HepG2 (cell line): ENCODE measurements around the gene SLC25A25. TPM values are rescaled to one million over a fixed set of nuclear protein-coding genes. Genes with fewer than 3 reads are reported as not detected.

ENCODE experiments used
- MAZ ChIP-seq, 2 experiments: sonication (generic) in 1 of 2; formaldehyde crosslinking in 1 of 2; IDR thresholded peaks; 2 replicates each; pipeline versions ENCODE4 v1.5.0 to v1.6.1; 2012 to 2020; ENCODE audit warnings: low read depth in 2 of 2, mild to moderate bottlenecking in 2 of 2, borderline replicate concordance in 1 of 2, improper control_type of control experiment in 1 of 2, low read length in 1 of 2, missing genetic modification reagents in 1 of 2, moderate library complexity in 1 of 2
- PPARG ChIP-seq: conservative IDR thresholded peaks from 2 replicates; pipeline ENCODE4 v1.6.1; 2016; ENCODE audit warnings: missing biosample characterization, missing genetic modification reagents
- PRMT3 ChIP-seq: sonication (generic); formaldehyde crosslinking; IDR thresholded peaks from 2 replicates; pipeline ENCODE4 v1.8.1; 2022; ENCODE audit warnings: low read depth, mild to moderate bottlenecking, moderate library complexity, missing genetic modification reagents, borderline replicate concordance
- RARG ChIP-seq: sonication (generic); formaldehyde crosslinking; IDR thresholded peaks from 2 replicates; pipeline ENCODE4 v1.4.0; 2020; ENCODE audit warnings: low read depth, mild to moderate bottlenecking, missing genetic modification reagents
- RXRA ChIP-seq: sonication (generic); formaldehyde crosslinking; IDR thresholded peaks from 2 replicates; pipeline ENCODE4 v1.5.1; 2020; ENCODE audit warnings: missing genetic modification reagents
- TRIM24 ChIP-seq: sonication (generic); formaldehyde crosslinking; IDR thresholded peaks from 2 replicates; pipeline ENCODE4 v1.8.0; 2022; ENCODE audit warnings: mild to moderate bottlenecking, missing genetic modification reagents
- ZMYM2 ChIP-seq: sonication (generic); formaldehyde crosslinking; IDR thresholded peaks from 2 replicates; pipeline ENCODE4 v1.8.0; 2022; ENCODE audit warnings: mild to moderate bottlenecking, missing genetic modification reagents
- ZNF12 ChIP-seq: sonication (generic); formaldehyde crosslinking; IDR thresholded peaks from 2 replicates; pipeline ENCODE4 v1.5.0; 2020; ENCODE audit warnings: missing genetic modification reagents
- ZNF34 ChIP-seq: sonication (generic); formaldehyde crosslinking; IDR thresholded peaks from 2 replicates; pipeline ENCODE4 v1.4.0; 2020; ENCODE audit warnings: mild to moderate bottlenecking, missing genetic modification reagents, borderline replicate concordance
- ZNF619 ChIP-seq: sonication (generic); formaldehyde crosslinking; IDR thresholded peaks from 2 replicates; pipeline ENCODE4 v1.4.0; 2020; ENCODE audit warnings: mild to moderate bottlenecking, missing genetic modification reagents
- polyA plus RNA-seq, 8 experiments: library from polyadenylated mRNA; depleted of rRNA in 3 of 8; stranded (reverse) in 7 of 8; unstranded in 1 of 8; fragments of >200 nt; fragmentation: Illumina TruSeq in 4 of 8; extraction: Trizol in 4 of 8; gene quantifications; 2 replicates each; pipeline versions ENCODE4 v1.2.1 to v1.2.3, GENCODE V29; 2011 to 2016; ENCODE audit warnings: low read depth in 4 of 8, missing spikeins in 1 of 8, mixed read lengths in 1 of 8; ENCODE audit not compliant: insufficient read depth in 1 of 8
- total RNA-seq, 5 experiments: library from RNA; depleted of rRNA; stranded (reverse); fragments of >200 nt; fragmentation: Illumina TruSeq; extraction: Trizol; gene quantifications; 2 replicates each; pipeline ENCODE4 v1.2.3, GENCODE V29; 2016; ENCODE audit warnings: low read depth in 1 of 5
- TF ChIP-seq, protein P1 (sequence below): sonication (generic); formaldehyde crosslinking; conservative IDR thresholded peaks from 2 replicates; pipeline ENCODE4 v1.8.0; 2022; ENCODE audit warnings: missing genetic modification reagents
- TF ChIP-seq, protein P2 (sequence below): sonication (generic); formaldehyde crosslinking; IDR thresholded peaks from 2 replicates; pipeline ENCODE4 v1.9.0; 2021; ENCODE audit warnings: missing genetic modification reagents, mild to moderate bottlenecking, borderline replicate concordance
- TF ChIP-seq, protein P3 (sequence below): IDR thresholded peaks from 2 replicates; pipeline ENCODE4 v1.6.1; 2016; ENCODE audit warnings: missing compliant biosample characterization, missing genetic modification reagents, borderline replicate concordance
- TF ChIP-seq, protein P4 (sequence below): sonication (generic); formaldehyde crosslinking; IDR thresholded peaks from 2 replicates; pipeline ENCODE4 v1.5.0; 2020; ENCODE audit warnings: missing genetic modification reagents
- TF ChIP-seq, protein P5 (sequence below): sonication (generic); formaldehyde crosslinking; IDR thresholded peaks from 2 replicates; pipeline ENCODE4; 2020; ENCODE audit warnings: missing genetic modification reagents, mild to moderate bottlenecking, borderline replicate concordance
- TF ChIP-seq, protein P6 (sequence below): sonication (generic); formaldehyde crosslinking; IDR thresholded peaks from 2 replicates; pipeline ENCODE4 v1.4.0; 2020; ENCODE audit warnings: missing genetic modification reagents

SLC25A25 gene
- total and polyA plus RNA-seq, 2 of the 13 experiments (the other 11 are each of a cell fraction or from before 2014, with no cell fraction given): 10.5 to 24.8 TPM

DNA sequence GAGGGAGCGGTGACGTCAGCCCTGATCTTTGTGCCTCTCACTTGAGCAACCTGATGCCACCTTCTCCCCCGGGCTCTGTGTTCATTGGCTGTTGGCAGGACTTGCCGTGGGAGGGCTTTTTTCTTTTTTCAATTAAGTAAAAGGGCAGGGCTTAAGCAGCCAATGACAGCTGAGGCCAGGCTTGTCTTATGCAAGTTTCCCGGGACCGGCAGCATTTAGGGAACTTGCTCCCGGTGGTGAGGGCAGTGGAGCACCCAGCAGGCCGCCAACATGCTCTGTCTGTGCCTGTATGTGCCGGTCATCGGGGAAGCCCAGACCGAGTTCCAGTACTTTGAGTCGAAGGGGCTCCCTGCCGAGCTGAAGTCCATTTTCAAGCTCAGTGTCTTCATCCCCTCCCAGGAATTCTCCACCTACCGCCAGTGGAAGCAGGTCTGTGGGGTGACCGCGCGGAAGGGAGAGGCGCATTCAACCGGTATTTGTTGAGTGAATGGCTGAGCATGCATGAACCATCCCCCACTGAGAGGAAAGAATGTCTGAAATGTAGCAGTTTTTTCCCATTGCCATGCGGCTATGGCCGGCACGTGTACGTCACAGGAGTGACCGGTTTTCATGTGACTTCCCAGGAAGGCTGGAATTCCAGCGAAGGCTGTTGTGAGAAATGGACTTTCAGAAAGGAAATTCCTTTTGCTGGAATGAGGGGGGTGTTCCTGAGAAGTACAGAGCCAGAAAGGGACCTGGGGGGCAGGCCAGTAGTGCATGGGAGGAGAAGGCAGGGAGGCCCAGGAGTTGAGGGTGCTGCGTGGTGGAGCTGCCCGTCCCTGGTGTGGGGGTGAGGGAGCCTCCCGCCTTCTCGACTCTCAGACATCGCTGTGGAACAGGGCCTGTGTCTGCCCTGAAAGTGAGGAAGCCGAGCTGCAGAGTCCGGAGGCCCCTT lies 30.5 kb downstream of the SLC25A25 start (continued):
- TF ChIP-seq, protein P1, sequence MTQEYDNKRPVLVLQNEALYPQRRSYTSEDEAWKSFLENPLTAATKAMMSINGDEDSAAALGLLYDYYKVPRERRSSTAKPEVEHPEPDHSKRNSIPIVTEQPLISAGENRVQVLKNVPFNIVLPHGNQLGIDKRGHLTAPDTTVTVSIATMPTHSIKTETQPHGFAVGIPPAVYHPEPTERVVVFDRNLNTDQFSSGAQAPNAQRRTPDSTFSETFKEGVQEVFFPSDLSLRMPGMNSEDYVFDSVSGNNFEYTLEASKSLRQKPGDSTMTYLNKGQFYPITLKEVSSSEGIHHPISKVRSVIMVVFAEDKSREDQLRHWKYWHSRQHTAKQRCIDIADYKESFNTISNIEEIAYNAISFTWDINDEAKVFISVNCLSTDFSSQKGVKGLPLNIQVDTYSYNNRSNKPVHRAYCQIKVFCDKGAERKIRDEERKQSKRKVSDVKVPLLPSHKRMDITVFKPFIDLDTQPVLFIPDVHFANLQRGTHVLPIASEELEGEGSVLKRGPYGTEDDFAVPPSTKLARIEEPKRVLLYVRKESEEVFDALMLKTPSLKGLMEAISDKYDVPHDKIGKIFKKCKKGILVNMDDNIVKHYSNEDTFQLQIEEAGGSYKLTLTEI (CRISPR knock-in tag): no peak
- TF ChIP-seq RXRA (no peak; the same call in 1 of the 2 replicates), ZNF12 (CRISPR knock-in tag) (no peak), TRIM24 (CRISPR knock-in tag) (no peak), MAZ (IDR thresholded peaks at IDR 0.05; ENCODE audit: borderline replicate concordance, low read depth, low read length) (no peak), MAZ (CRISPR knock-in tag; IDR thresholded peaks at IDR 0.05; ENCODE audit: low read depth) (0 out of 2 replicates have a peak, but pooled peaks have one; percentile 42), ZNF619 (CRISPR knock-in tag) (no peak), PRMT3 (CRISPR knock-in tag) (no peak), ZMYM2 (CRISPR knock-in tag) (peak; percentile 17; the same call in 1 of the 2 replicates), RARG (no peak), PPARG (CRISPR knock-in tag) (peak; percentile 55; the same call in 1 of the 2 replicates), ZNF34 (CRISPR knock-in tag) (no peak; the same call in 1 of the 2 replicates)
- TF ChIP-seq, protein P2, sequence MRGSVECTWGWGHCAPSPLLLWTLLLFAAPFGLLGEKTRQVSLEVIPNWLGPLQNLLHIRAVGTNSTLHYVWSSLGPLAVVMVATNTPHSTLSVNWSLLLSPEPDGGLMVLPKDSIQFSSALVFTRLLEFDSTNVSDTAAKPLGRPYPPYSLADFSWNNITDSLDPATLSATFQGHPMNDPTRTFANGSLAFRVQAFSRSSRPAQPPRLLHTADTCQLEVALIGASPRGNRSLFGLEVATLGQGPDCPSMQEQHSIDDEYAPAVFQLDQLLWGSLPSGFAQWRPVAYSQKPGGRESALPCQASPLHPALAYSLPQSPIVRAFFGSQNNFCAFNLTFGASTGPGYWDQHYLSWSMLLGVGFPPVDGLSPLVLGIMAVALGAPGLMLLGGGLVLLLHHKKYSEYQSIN: no peak
- TF ChIP-seq, protein P3, sequence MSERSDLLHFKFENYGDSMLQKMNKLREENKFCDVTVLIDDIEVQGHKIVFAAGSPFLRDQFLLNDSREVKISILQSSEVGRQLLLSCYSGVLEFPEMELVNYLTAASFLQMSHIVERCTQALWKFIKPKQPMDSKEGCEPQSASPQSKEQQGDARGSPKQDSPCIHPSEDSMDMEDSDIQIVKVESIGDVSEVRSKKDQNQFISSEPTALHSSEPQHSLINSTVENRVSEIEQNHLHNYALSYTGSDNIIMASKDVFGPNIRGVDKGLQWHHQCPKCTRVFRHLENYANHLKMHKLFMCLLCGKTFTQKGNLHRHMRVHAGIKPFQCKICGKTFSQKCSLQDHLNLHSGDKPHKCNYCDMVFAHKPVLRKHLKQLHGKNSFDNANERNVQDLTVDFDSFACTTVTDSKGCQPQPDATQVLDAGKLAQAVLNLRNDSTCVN (CRISPR knock-in tag): no peak
- TF ChIP-seq, protein P4, sequence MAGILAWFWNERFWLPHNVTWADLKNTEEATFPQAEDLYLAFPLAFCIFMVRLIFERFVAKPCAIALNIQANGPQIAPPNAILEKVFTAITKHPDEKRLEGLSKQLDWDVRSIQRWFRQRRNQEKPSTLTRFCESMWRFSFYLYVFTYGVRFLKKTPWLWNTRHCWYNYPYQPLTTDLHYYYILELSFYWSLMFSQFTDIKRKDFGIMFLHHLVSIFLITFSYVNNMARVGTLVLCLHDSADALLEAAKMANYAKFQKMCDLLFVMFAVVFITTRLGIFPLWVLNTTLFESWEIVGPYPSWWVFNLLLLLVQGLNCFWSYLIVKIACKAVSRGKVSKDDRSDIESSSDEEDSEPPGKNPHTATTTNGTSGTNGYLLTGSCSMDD (CRISPR knock-in tag): no peak
- TF ChIP-seq, protein P5, sequence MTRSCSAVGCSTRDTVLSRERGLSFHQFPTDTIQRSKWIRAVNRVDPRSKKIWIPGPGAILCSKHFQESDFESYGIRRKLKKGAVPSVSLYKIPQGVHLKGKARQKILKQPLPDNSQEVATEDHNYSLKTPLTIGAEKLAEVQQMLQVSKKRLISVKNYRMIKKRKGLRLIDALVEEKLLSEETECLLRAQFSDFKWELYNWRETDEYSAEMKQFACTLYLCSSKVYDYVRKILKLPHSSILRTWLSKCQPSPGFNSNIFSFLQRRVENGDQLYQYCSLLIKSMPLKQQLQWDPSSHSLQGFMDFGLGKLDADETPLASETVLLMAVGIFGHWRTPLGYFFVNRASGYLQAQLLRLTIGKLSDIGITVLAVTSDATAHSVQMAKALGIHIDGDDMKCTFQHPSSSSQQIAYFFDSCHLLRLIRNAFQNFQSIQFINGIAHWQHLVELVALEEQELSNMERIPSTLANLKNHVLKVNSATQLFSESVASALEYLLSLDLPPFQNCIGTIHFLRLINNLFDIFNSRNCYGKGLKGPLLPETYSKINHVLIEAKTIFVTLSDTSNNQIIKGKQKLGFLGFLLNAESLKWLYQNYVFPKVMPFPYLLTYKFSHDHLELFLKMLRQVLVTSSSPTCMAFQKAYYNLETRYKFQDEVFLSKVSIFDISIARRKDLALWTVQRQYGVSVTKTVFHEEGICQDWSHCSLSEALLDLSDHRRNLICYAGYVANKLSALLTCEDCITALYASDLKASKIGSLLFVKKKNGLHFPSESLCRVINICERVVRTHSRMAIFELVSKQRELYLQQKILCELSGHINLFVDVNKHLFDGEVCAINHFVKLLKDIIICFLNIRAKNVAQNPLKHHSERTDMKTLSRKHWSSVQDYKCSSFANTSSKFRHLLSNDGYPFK: 0 out of 2 replicates have a peak, but pooled peaks have one; percentile 13
- TF ChIP-seq, protein P6, sequence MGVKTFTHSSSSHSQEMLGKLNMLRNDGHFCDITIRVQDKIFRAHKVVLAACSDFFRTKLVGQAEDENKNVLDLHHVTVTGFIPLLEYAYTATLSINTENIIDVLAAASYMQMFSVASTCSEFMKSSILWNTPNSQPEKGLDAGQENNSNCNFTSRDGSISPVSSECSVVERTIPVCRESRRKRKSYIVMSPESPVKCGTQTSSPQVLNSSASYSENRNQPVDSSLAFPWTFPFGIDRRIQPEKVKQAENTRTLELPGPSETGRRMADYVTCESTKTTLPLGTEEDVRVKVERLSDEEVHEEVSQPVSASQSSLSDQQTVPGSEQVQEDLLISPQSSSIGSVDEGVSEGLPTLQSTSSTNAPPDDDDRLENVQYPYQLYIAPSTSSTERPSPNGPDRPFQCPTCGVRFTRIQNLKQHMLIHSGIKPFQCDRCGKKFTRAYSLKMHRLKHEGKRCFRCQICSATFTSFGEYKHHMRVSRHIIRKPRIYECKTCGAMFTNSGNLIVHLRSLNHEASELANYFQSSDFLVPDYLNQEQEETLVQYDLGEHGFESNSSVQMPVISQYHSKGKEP (CRISPR knock-in tag): no peak
